SK-N-SH (cell line): ENCODE results near the gene TMEM117. TPM values are rescaled to one million over a fixed set of nuclear protein-coding genes. Genes with fewer than 3 reads are reported as not detected.

Experiments
- CTCF ChIA-PET: fragments of 300-600, 350-600 bp; formaldehyde crosslinking; extraction: SDS; loops from one replicate; lab custom pipeline; 2021; lab: Yijun Ruan, JAX
- POLR2A ChIA-PET: fragments of 350-600 bp; sonication (Branson Sonifier 250); formaldehyde crosslinking; extraction: SDS; loops from one replicate; lab custom pipeline; 2020; ENCODE audit warnings: antibody characterized with exemption, inconsistent platforms; lab: Yijun Ruan, JAX
- DNase-seq: peaks from one replicate; pipeline ENCODE4 v3.0.0; 2012
- H2AFZ ChIP-seq: fragments of 200-600 bp; sonication (generic); 2 replicates; pipeline ENCODE4 v1.8.1; 2016; ENCODE audit warnings: antibody characterized with exemption, mild to moderate bottlenecking, low read depth
- H3F3A ChIP-seq: fragments of 200-600 bp; sonication (generic); replicated peaks from 2 replicates; pipeline ENCODE3; 2016; ENCODE audit warnings: antibody characterized with exemption, mild to moderate bottlenecking; ENCODE audit not compliant: insufficient read depth
- H3K27ac ChIP-seq, 2 experiments: fragments of 200-500 bp in 1 of 2; fragments of 200-600 bp in 1 of 2; sonication (Bioruptor generic) in 1 of 2; sonication (generic), shearing (Covaris generic) in 1 of 2; 2 replicates each; pipeline versions ENCODE4 v1.5.1 to v1.6.1; 2014 to 2016; ENCODE audit warnings: low read depth in 2 of 2, inconsistent platforms in 1 of 2, low read length in 1 of 2, mild to moderate bottlenecking in 1 of 2, mixed read lengths in 1 of 2
- H3K27me3 ChIP-seq: fragments of 200-600 bp; sonication (generic), shearing (Covaris generic); 2 replicates; pipeline ENCODE4 v1.6.1; 2016; ENCODE audit warnings: mixed run types; ENCODE audit not compliant: insufficient read depth
- H3K36me3 ChIP-seq, 2 experiments: fragments of 200-500 bp in 1 of 2; fragments of 200-600 bp in 1 of 2; sonication (Bioruptor generic) in 1 of 2; sonication (generic) in 1 of 2; replicated peaks in 1 of 2; 2 replicates each; pipeline versions ENCODE3 to v1.5.1; 2014 to 2016; ENCODE audit warnings: low read length in 1 of 2, mild to moderate bottlenecking in 1 of 2; ENCODE audit not compliant: insufficient read depth in 2 of 2, control insufficient read depth in 1 of 2
- H3K4me1 ChIP-seq, 2 experiments: fragments of 200-500 bp in 1 of 2; fragments of 200-600 bp in 1 of 2; sonication (Bioruptor generic) in 1 of 2; sonication (generic), shearing (Covaris generic) in 1 of 2; 2 replicates each; pipeline versions ENCODE4 v1.5.1 to v1.6.1; 2014 to 2016; ENCODE audit warnings: low read depth in 1 of 2, low read length in 1 of 2, mixed run types in 1 of 2; ENCODE audit not compliant: insufficient read depth in 2 of 2, control insufficient read depth in 1 of 2
- H3K4me2 ChIP-seq: fragments of 200-600 bp; sonication (generic), shearing (Covaris generic); 2 replicates; pipeline ENCODE4 v1.6.1; 2017; ENCODE audit warnings: mixed run types
- H3K4me3 ChIP-seq, 2 experiments: fragments of 200-500 bp in 1 of 2; fragments of 200-600 bp in 1 of 2; sonication (Bioruptor generic) in 1 of 2; sonication (generic), shearing (Covaris generic) in 1 of 2; 2 replicates each; pipeline versions ENCODE4 v1.5.1 to v1.8.1; 2014 to 2016; ENCODE audit warnings: low read depth in 2 of 2, inconsistent platforms in 1 of 2, low read length in 1 of 2, mild to moderate bottlenecking in 1 of 2, mixed read lengths in 1 of 2, moderate library complexity in 1 of 2
- H3K79me2 ChIP-seq: fragments of 200-600 bp; sonication (generic); 2 replicates; pipeline ENCODE4 v1.8.1; 2017; ENCODE audit warnings: mild to moderate bottlenecking; ENCODE audit not compliant: insufficient read depth
- H3K9ac ChIP-seq: fragments of 200-600 bp; sonication (generic); 2 replicates; pipeline ENCODE4 v1.6.1; 2017; ENCODE audit warnings: mixed run types
- H3K9me2 ChIP-seq: fragments of 200-600 bp; sonication (generic); 2 replicates; pipeline ENCODE4 v1.6.1; 2017; ENCODE audit warnings: mixed run types
- H3K9me3 ChIP-seq: fragments of 200-600 bp; sonication (generic); 2 replicates; pipeline ENCODE4 v1.6.1; 2017; ENCODE audit warnings: mixed run types, mild to moderate bottlenecking, moderate library complexity
- H4K20me1 ChIP-seq: fragments of 200-600 bp; sonication (generic); 2 replicates; pipeline ENCODE4 v1.6.1; 2017; ENCODE audit warnings: mild to moderate bottlenecking, mixed run types; ENCODE audit not compliant: insufficient read depth
- EZH2phosphoT487 ChIP-seq: fragments of 200-600 bp; sonication (generic); IDR thresholded peaks from 2 replicates; pipeline ENCODE4 v1.6.1; 2017; ENCODE audit warnings: low read depth, mixed run types, mild to moderate bottlenecking, antibody characterized with exemption, moderate library complexity, borderline replicate concordance
- FOXJ3 ChIP-seq: sonication (generic); formaldehyde crosslinking; IDR thresholded peaks from 2 replicates; pipeline ENCODE4 v1.5.1; 2020; ENCODE audit warnings: mild to moderate bottlenecking, missing genetic modification reagents
- GATA2 ChIP-seq: sonication (generic); formaldehyde crosslinking; IDR thresholded peaks from 2 replicates; pipeline ENCODE4 v1.5.0; 2020; ENCODE audit warnings: mild to moderate bottlenecking, missing genetic modification reagents
- JUND ChIP-seq: IDR thresholded peaks from 2 replicates; pipeline ENCODE4 v1.4.0; 2012
- MXI1 ChIP-seq: IDR thresholded peaks from 2 replicates; pipeline ENCODE4 v1.6.1; 2012; ENCODE audit warnings: mild to moderate bottlenecking, low read depth, low read length, improper control_type of control experiment
- NFIC ChIP-seq: IDR thresholded peaks from 2 replicates; pipeline ENCODE4 v1.4.0; 2012; ENCODE audit warnings: borderline replicate concordance
- PBX3 ChIP-seq: IDR thresholded peaks from 2 replicates; pipeline ENCODE4; 2012
- RAD21 ChIP-seq: IDR thresholded peaks from 2 replicates; pipeline ENCODE4 v1.6.1; 2012; ENCODE audit warnings: mild to moderate bottlenecking, low read length
- RCOR1 ChIP-seq: fragments of 150-350 bp; IDR thresholded peaks from 2 replicates; pipeline ENCODE4 v1.6.1; 2017; ENCODE audit warnings: antibody characterized with exemption, low read length
- RFX5 ChIP-seq: IDR thresholded peaks from 2 replicates; pipeline ENCODE4 v1.6.1; 2012; ENCODE audit warnings: mild to moderate bottlenecking, improper control_type of control experiment, low read length
- SIN3A ChIP-seq: IDR thresholded peaks from 2 replicates; pipeline ENCODE4 v1.6.1; 2012; ENCODE audit warnings: low read depth, mild to moderate bottlenecking, low read length, moderate library complexity, borderline replicate concordance
- TCF12 ChIP-seq: IDR thresholded peaks from 2 replicates; pipeline ENCODE4 v1.4.0; 2012
- TEAD4 ChIP-seq: IDR thresholded peaks from 2 replicates; pipeline ENCODE4 v1.4.0; 2012; ENCODE audit warnings: mild to moderate bottlenecking, borderline replicate concordance; ENCODE audit not compliant: insufficient read depth
- YY1 ChIP-seq: IDR thresholded peaks from 2 replicates; pipeline ENCODE4 v1.4.0; 2012; ENCODE audit warnings: low read depth, mild to moderate bottlenecking
- WGBS: methylation state at CpG from one replicate; pipeline ENCODE4 v1.1.6; 2017; ENCODE audit warnings: low lambda C conversion rate; 5-methylcytosine and 5-hydroxymethylcytosine counted together
- polyA plus RNA-seq, 3 experiments: library from polyadenylated mRNA; depleted of rRNA; stranded (reverse); fragments of >200 nt; gene quantifications; 2 replicates each; pipeline ENCODE4 v1.2.3, GENCODE V29; 2012
- TF ChIP-seq, protein P1 (sequence below): IDR thresholded peaks from 2 replicates; pipeline ENCODE4 v1.6.1; 2012; ENCODE audit warnings: mild to moderate bottlenecking, low read depth, low read length, moderate library complexity
- TF ChIP-seq, protein P2 (sequence below): fragments of 150-350 bp; IDR thresholded peaks from 2 replicates; pipeline ENCODE4 v1.6.1; 2016; ENCODE audit warnings: mild to moderate bottlenecking, low read depth, low read length
- TF ChIP-seq, protein P3 (sequence below): IDR thresholded peaks from 2 replicates; pipeline ENCODE4 v1.4.0; 2012; ENCODE audit warnings: low read depth
- TF ChIP-seq, protein P4 (sequence below): IDR thresholded peaks from 2 replicates; pipeline ENCODE4 v1.4.0; 2012; ENCODE audit warnings: low read depth, borderline replicate concordance
- TF ChIP-seq, protein P5 (sequence below): fragments of 150-350 bp; IDR thresholded peaks from 2 replicates; pipeline ENCODE4 v1.6.1; 2017; ENCODE audit warnings: antibody characterized with exemption, low read length, low read depth, borderline replicate concordance

Gene TMEM117
- polyA plus RNA-seq, 1 of the 3 experiments (the other 2 are of a cell fraction), result 0.81 TPM

GRCh38 chr12:43968736-43969135 is 132.9 kb downstream of the TMEM117 start:
- peaks cover 2 to 9% of the 10 kb centered on the region in 2 experiments; a peak in 2 of 4 replicates for H3K4me1 ChIP-seq
- no peaks in the 10 kb centered on the region for H3K9me3 ChIP-seq
- H3K27me3 ChIP-seq, result no peaks in the 10 kb centered on the region
- H3F3A ChIP-seq, result peaks cover 8% of the 10 kb centered on the region
- H3K4me2 ChIP-seq, result no peak overlapping the region
- CTCF ChIA-PET, result interaction anchor here (0.6 to 0.7 kb wide), 2 partner anchors 45 to 962 kb away, joined by 3 read pairs; no protein-coding TSS in a partner anchor
- TF ChIP-seq TEAD4 (no peak), GATA2 (CRISPR knock-in tag) (no peak), SIN3A (no peak), RFX5 (no peak), TCF12 (no peak), RAD21 (no peak), RCOR1 (no peak), NFIC (no peak), FOXJ3 (CRISPR knock-in tag) (no peak), JUND (no peak), EZH2phosphoT487 (no peak), MXI1 (no peak), PBX3 (no peak), YY1 (no peak)
- TF ChIP-seq, protein P1, sequence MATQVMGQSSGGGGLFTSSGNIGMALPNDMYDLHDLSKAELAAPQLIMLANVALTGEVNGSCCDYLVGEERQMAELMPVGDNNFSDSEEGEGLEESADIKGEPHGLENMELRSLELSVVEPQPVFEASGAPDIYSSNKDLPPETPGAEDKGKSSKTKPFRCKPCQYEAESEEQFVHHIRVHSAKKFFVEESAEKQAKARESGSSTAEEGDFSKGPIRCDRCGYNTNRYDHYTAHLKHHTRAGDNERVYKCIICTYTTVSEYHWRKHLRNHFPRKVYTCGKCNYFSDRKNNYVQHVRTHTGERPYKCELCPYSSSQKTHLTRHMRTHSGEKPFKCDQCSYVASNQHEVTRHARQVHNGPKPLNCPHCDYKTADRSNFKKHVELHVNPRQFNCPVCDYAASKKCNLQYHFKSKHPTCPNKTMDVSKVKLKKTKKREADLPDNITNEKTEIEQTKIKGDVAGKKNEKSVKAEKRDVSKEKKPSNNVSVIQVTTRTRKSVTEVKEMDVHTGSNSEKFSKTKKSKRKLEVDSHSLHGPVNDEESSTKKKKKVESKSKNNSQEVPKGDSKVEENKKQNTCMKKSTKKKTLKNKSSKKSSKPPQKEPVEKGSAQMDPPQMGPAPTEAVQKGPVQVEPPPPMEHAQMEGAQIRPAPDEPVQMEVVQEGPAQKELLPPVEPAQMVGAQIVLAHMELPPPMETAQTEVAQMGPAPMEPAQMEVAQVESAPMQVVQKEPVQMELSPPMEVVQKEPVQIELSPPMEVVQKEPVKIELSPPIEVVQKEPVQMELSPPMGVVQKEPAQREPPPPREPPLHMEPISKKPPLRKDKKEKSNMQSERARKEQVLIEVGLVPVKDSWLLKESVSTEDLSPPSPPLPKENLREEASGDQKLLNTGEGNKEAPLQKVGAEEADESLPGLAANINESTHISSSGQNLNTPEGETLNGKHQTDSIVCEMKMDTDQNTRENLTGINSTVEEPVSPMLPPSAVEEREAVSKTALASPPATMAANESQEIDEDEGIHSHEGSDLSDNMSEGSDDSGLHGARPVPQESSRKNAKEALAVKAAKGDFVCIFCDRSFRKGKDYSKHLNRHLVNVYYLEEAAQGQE, result no peak
- TF ChIP-seq, protein P2, sequence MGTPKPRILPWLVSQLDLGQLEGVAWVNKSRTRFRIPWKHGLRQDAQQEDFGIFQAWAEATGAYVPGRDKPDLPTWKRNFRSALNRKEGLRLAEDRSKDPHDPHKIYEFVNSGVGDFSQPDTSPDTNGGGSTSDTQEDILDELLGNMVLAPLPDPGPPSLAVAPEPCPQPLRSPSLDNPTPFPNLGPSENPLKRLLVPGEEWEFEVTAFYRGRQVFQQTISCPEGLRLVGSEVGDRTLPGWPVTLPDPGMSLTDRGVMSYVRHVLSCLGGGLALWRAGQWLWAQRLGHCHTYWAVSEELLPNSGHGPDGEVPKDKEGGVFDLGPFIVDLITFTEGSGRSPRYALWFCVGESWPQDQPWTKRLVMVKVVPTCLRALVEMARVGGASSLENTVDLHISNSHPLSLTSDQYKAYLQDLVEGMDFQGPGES, result no peak
- TF ChIP-seq, protein P3, sequence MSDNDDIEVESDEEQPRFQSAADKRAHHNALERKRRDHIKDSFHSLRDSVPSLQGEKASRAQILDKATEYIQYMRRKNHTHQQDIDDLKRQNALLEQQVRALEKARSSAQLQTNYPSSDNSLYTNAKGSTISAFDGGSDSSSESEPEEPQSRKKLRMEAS, result no peak
- TF ChIP-seq, protein P4, sequence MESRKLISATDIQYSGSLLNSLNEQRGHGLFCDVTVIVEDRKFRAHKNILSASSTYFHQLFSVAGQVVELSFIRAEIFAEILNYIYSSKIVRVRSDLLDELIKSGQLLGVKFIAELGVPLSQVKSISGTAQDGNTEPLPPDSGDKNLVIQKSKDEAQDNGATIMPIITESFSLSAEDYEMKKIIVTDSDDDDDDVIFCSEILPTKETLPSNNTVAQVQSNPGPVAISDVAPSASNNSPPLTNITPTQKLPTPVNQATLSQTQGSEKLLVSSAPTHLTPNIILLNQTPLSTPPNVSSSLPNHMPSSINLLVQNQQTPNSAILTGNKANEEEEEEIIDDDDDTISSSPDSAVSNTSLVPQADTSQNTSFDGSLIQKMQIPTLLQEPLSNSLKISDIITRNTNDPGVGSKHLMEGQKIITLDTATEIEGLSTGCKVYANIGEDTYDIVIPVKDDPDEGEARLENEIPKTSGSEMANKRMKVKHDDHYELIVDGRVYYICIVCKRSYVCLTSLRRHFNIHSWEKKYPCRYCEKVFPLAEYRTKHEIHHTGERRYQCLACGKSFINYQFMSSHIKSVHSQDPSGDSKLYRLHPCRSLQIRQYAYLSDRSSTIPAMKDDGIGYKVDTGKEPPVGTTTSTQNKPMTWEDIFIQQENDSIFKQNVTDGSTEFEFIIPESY, result no peak
- TF ChIP-seq, protein P5, sequence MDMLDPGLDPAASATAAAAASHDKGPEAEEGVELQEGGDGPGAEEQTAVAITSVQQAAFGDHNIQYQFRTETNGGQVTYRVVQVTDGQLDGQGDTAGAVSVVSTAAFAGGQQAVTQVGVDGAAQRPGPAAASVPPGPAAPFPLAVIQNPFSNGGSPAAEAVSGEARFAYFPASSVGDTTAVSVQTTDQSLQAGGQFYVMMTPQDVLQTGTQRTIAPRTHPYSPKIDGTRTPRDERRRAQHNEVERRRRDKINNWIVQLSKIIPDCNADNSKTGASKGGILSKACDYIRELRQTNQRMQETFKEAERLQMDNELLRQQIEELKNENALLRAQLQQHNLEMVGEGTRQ, result no peak
- TF ChIP-seq, all 33 proteins: peak for 0
- POLR2A ChIA-PET, result no interaction called here
- Histone ChIP-seq H3K27ac (no peak overlapping the region), H3K9ac (no peak overlapping the region), H4K20me1 (no peaks in the 10 kb centered on the region), H3K36me3 (no peaks in the 10 kb centered on the region), H3K4me3 (no peak overlapping the region), H3K9me2 (no peaks in the 10 kb centered on the region), H2AFZ (no peak overlapping the region), H3K79me2 (no peaks in the 10 kb centered on the region)
- no peak for DNase-seq
- WGBS, result 88% methylated on average over 4 of the region's 4 CpGs
